SH-SY5Y (cell line): ENCODE measurements around the gene LRFN2.

Experiments used
- GATA2 ChIP-seq: IDR thresholded peaks from 2 replicates; pipeline ENCODE4 v1.6.1; 2011; ENCODE audit warnings: mild to moderate bottlenecking, low read depth, low read length
- GATA3 ChIP-seq: IDR thresholded peaks from 2 replicates; pipeline ENCODE4 v1.6.1; 2011; ENCODE audit warnings: low read depth, mild to moderate bottlenecking, low read length, moderate library complexity

GRCh38 chr6:40356242-40356910 lies 230.8 kb downstream of the LRFN2 start:
- TF ChIP-seq GATA2: no peak
- TF ChIP-seq GATA3: no peak
